Left lung (tissue), 10 donors: ENCODE measurements around the gene TSHZ2. TPM values are rescaled to one million over a fixed set of nuclear protein-coding genes. Genes with fewer than 3 reads are reported as not detected.

Experiments used
- ATAC-seq: fragments of 200-7000 bp; cut with Tn5 transposase; one replicate; pipeline ENCODE4 v1.9.1; 2020; ENCODE audit warnings: moderate library complexity
- DNase-seq, 4 donors: peaks; one replicate each; pipeline ENCODE4 v3.0.0-alpha.2; 2013 to 2020
- H3K27ac ChIP-seq, 2 donors: fragments of 200-600 bp; sonication (generic) in 1 of 2; one replicate each; pipeline versions ENCODE4 v1.5.0 to v1.8.0; 2020 to 2021
- H3K27me3 ChIP-seq, 2 donors: fragments of 200-600 bp; sonication (generic) in 1 of 2; one replicate each; pipeline versions ENCODE4 v1.5.0 to v1.8.0; 2020 to 2021
- H3K36me3 ChIP-seq, 2 donors: fragments of 200-600 bp; sonication (generic) in 1 of 2; one replicate each; pipeline versions ENCODE4 v1.5.0 to v1.8.0; 2020 to 2021
- H3K4me1 ChIP-seq, 2 donors: fragments of 200-600 bp; one replicate each; pipeline ENCODE4 v1.8.0; 2021
- H3K4me3 ChIP-seq, 2 donors: fragments of 200-600 bp; sonication (generic) in 1 of 2; one replicate each; pipeline versions ENCODE4 v1.5.0 to v1.8.0; 2020 to 2021; ENCODE audit warnings: mild to moderate bottlenecking in 1 of 2
- H3K9me3 ChIP-seq, 2 donors: fragments of 200-600 bp; sonication (generic) in 1 of 2; one replicate each; pipeline versions ENCODE4 v1.5.0 to v1.8.0; 2020 to 2021
- intact Hi-C, 2 donors: fragments of 100-400 bp; cut with DNase I; formaldehyde crosslinking; loops; one replicate each; pipeline versions ENCODE4 v1.11.2 to v1.14.2; 2022
- polyA plus RNA-seq, 6 donors: library from polyadenylated mRNA; unstranded; fragments of 120-200 nt; gene quantifications; one replicate each; pipeline ENCODE4 v1.2.1, GENCODE V29; 2013; ENCODE audit not compliant: insufficient read length in 6 of 6
- total RNA-seq, 2 donors: library from RNA; stranded (reverse); fragmentation: NEBNext Ultra II Directional; extraction: Animal tissue kit (Norgen Biotek cat#: 25700); gene quantifications; one replicate each; pipeline ENCODE4 v1.2.1, GENCODE V29; 2021
- TF ChIP-seq, protein P1 (sequence below), 2 donors: fragments of 200-600 bp; sonication (generic) in 1 of 2; IDR thresholded peaks; one replicate each; pipeline versions ENCODE4 v1.5.0 to v1.8.0; 2021; ENCODE audit warnings: antibody characterized with exemption in 2 of 2
- donor health status: DM: no; HTN: yes; CAD: no.
- donor health status: DM: no; HTN: no; CAD: no.

Gene TSHZ2
- total and polyA plus RNA-seq, 8 donors, result 7.6 to 20.7 (median 13.9) TPM

GRCh38 chr20:53406580-53406979 is 434.4 kb downstream of the TSHZ2 start:
- Histone ChIP-seq H3K27ac (no peak overlapping the region), H3K9me3 (no peaks in the 10 kb centered on the region), H3K4me1 (peaks cover 0 to 12% of the 10 kb centered on the region in 2 donors), H3K27me3 (no peaks in the 10 kb centered on the region), H3K36me3 (no peaks in the 10 kb centered on the region), H3K4me3 (no peak overlapping the region)
- TF ChIP-seq, protein P1, sequence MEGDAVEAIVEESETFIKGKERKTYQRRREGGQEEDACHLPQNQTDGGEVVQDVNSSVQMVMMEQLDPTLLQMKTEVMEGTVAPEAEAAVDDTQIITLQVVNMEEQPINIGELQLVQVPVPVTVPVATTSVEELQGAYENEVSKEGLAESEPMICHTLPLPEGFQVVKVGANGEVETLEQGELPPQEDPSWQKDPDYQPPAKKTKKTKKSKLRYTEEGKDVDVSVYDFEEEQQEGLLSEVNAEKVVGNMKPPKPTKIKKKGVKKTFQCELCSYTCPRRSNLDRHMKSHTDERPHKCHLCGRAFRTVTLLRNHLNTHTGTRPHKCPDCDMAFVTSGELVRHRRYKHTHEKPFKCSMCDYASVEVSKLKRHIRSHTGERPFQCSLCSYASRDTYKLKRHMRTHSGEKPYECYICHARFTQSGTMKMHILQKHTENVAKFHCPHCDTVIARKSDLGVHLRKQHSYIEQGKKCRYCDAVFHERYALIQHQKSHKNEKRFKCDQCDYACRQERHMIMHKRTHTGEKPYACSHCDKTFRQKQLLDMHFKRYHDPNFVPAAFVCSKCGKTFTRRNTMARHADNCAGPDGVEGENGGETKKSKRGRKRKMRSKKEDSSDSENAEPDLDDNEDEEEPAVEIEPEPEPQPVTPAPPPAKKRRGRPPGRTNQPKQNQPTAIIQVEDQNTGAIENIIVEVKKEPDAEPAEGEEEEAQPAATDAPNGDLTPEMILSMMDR (IDR thresholded peaks at IDR 0.05), result no peak
- DNase-seq (no peak), ATAC-seq (no peak)
- intact Hi-C loops, result no loop called here

DNA sequence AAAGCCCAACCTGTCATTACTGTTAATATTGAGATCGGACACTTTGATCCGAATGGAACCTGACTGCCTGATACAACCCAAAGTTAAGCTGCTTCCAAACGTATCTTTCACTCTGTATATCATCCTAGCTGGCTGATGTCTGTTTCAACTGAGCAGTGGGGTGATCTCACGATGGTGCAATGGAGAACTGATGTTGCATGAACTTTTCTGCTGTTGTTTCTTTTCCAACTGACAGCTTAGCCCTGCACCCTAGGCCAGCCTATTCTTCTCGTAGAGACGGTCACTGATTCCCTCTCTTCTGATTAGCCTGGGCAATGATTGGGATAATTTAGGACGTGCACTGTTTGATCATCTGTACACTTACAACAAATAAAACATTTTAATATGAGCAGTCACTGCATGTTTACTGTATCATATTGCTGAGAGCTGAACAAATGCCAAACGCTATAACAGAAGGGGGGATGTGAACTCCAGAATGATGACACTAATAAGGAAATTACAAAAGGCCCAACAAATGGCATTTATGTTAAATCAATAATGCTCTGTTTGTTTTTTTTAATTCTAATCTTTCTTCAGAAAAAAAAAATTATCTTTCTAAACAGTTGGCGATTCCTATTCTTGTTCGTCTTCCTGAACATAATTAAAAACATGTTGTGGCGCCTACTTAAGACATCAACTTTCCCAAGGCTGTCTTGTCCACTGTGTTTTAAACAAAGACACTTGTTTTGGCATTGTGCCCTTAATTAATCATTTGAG is 436.7 kb downstream of the TSHZ2 start:
- Histone ChIP-seq H3K36me3 (no peaks in the 10 kb centered on the region), H3K4me3 (no peak overlapping the region), H3K9me3 (no peaks in the 10 kb centered on the region), H3K4me1 (peaks cover 0 to 12% of the 10 kb centered on the region in 2 donors), H3K27me3 (peaks cover 0 to 11% of the 10 kb centered on the region in 2 donors), H3K27ac (peak overlapping the region in 1 of 2 donors; percentile 58)
- intact Hi-C loops, result no loop called here
- ATAC-seq, result peak; percentile 26
- TF ChIP-seq, protein P1 (IDR thresholded peaks at IDR 0.05), result no peak
- DNase-seq, result peak in 2 of 4 donors; percentile 74 to 77

GRCh38 chr20:53409447-53409717 is 437.2 kb downstream of the TSHZ2 start:
- DNase-seq (peak in 1 of 4 donors; percentile 30), ATAC-seq (no peak)
- no peak overlapping the region for H3K4me3 ChIP-seq
- H3K36me3 ChIP-seq, result no peaks in the 10 kb centered on the region
- intact Hi-C loops, result no loop called here
- H3K27ac ChIP-seq, result no peak overlapping the region
- peaks cover 0 to 12% of the 10 kb centered on the region in 2 donors for H3K4me1 ChIP-seq
- peaks cover 0 to 11% of the 10 kb centered on the region in 2 donors for H3K27me3 ChIP-seq
- TF ChIP-seq, protein P1 (IDR thresholded peaks at IDR 0.05), result no peak
- H3K9me3 ChIP-seq, result no peaks in the 10 kb centered on the region

DNA sequence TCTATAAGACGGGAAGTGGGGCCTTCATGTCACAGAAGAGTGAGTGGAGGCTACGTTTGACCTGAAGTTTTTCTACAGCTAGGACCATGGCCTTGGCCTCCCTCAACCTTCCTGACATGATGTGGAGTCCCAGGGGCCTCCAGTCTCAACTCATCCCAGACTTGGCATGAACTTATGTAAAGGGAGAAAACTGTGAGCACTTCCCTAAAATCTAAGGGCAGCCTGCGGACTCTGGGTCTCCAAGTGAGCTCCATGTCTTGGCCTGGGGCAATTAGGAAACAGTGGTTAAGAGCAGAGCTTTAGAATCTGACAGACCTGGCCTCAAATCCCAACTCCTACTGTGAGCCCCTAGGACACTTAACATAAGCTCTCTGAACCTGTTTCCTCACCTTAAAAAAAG is 439.0 kb downstream of the TSHZ2 start:
- no peaks in the 10 kb centered on the region for H3K36me3 ChIP-seq
- no peak overlapping the region for H3K4me3 ChIP-seq
- intact Hi-C loops, result no loop called here
- DNase-seq (no peak), ATAC-seq (no peak)
- peaks cover 0 to 12% of the 10 kb centered on the region in 2 donors for H3K4me1 ChIP-seq
- peaks cover 0 to 11% of the 10 kb centered on the region in 2 donors for H3K27me3 ChIP-seq
- no peak overlapping the region for H3K27ac ChIP-seq
- TF ChIP-seq, protein P1 (IDR thresholded peaks at IDR 0.05), result no peak
- H3K9me3 ChIP-seq, result no peaks in the 10 kb centered on the region

GRCh38 chr20:53411891-53412290 is 439.7 kb downstream of the TSHZ2 start:
- Histone ChIP-seq H3K27me3 (peaks cover 0 to 11% of the 10 kb centered on the region in 2 donors), H3K36me3 (no peaks in the 10 kb centered on the region), H3K27ac (no peak overlapping the region)

More at GRCh38 chr20:53411891-53412290, 439.7 kb downstream of the TSHZ2 start:
- H3K4me1 ChIP-seq, result peaks cover 0 to 12% of the 10 kb centered on the region in 2 donors
- H3K9me3 ChIP-seq, result no peaks in the 10 kb centered on the region
- ATAC-seq, result no peak
- intact Hi-C loops, result no loop called here
- no peak for DNase-seq
- TF ChIP-seq, protein P1 (IDR thresholded peaks at IDR 0.05), result no peak
- H3K4me3 ChIP-seq, result no peak overlapping the region
